SK-N-SH (cell line): ENCODE data around the gene ITGAE.

Experiments used
- FOXJ3 ChIP-seq: sonication (generic); formaldehyde crosslinking; IDR thresholded peaks from 2 replicates; pipeline ENCODE4 v1.5.1; 2020; ENCODE audit warnings: mild to moderate bottlenecking, missing genetic modification reagents
- NFIC ChIP-seq: IDR thresholded peaks from 2 replicates; pipeline ENCODE4 v1.4.0; 2012; ENCODE audit warnings: borderline replicate concordance
- RCOR1 ChIP-seq: fragments of 150-350 bp; IDR thresholded peaks from 2 replicates; pipeline ENCODE4 v1.6.1; 2017; ENCODE audit warnings: antibody characterized with exemption, low read length
- RFX5 ChIP-seq: IDR thresholded peaks from 2 replicates; pipeline ENCODE4 v1.6.1; 2012; ENCODE audit warnings: mild to moderate bottlenecking, improper control_type of control experiment, low read length
- TAF1 ChIP-seq: IDR thresholded peaks from 2 replicates; pipeline ENCODE4 v1.6.1; 2012; ENCODE audit warnings: low read depth, mild to moderate bottlenecking, low read length, moderate library complexity, borderline replicate concordance
- YY1 ChIP-seq: IDR thresholded peaks from 2 replicates; pipeline ENCODE4 v1.4.0; 2012; ENCODE audit warnings: low read depth, mild to moderate bottlenecking
- ZBTB33 ChIP-seq: IDR thresholded peaks from 2 replicates; pipeline ENCODE4 v1.4.0; 2012; ENCODE audit warnings: low read depth, borderline replicate concordance
- TF ChIP-seq, protein P1 (sequence below): fragments of 200-600 bp; sonication (generic); IDR thresholded peaks from 2 replicates; pipeline ENCODE4 v1.6.1; 2017; ENCODE audit warnings: antibody characterized with exemption, mild to moderate bottlenecking, moderate library complexity

DNA sequence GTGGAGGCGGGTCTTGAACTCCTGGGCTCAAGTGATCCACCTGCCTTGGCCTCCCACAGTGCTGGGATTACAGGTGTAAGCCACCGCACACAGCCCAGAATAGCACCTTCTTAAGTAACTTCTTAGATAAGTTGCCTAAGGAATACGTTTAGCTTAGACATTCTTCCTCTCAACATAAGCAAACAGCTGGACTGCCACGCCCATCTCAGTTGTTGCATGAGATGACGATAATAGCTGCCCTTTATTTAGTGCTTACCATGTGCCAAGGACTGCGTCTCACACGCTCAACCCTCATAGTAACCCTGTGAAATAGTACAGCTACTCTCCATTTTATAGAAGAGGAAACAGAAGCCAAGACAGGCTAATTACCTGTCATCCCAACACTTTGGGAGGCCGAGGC lies 65.5 kb downstream of the ITGAE start:
- TF ChIP-seq, protein P1, sequence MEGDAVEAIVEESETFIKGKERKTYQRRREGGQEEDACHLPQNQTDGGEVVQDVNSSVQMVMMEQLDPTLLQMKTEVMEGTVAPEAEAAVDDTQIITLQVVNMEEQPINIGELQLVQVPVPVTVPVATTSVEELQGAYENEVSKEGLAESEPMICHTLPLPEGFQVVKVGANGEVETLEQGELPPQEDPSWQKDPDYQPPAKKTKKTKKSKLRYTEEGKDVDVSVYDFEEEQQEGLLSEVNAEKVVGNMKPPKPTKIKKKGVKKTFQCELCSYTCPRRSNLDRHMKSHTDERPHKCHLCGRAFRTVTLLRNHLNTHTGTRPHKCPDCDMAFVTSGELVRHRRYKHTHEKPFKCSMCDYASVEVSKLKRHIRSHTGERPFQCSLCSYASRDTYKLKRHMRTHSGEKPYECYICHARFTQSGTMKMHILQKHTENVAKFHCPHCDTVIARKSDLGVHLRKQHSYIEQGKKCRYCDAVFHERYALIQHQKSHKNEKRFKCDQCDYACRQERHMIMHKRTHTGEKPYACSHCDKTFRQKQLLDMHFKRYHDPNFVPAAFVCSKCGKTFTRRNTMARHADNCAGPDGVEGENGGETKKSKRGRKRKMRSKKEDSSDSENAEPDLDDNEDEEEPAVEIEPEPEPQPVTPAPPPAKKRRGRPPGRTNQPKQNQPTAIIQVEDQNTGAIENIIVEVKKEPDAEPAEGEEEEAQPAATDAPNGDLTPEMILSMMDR: no peak
- TF ChIP-seq TAF1 (no peak), ZBTB33 (no peak), RFX5 (no peak), YY1 (no peak), RCOR1 (no peak), FOXJ3 (CRISPR knock-in tag) (no peak), NFIC (no peak)
